Transverse colon (tissue), 3 donors: ENCODE results near the gene ZDHHC3.

Experiments
- CTCF ChIP-seq, 5 experiments: fragments of 200-600 bp in 3 of 5; fragments of 450-650 bp in 2 of 5; sonication (generic) in 3 of 5; IDR thresholded peaks; 1 replicate in 2 of 5; 2 replicates in 3 of 5; pipeline ENCODE4 v1.5.1; 2016 to 2017; ENCODE audit warnings: antibody characterized with exemption in 5 of 5, inconsistent platforms in 3 of 5, mild to moderate bottlenecking in 2 of 5, moderate library complexity in 1 of 5
- POLR2A ChIP-seq: fragments of 450-650 bp; IDR thresholded peaks from one replicate; pipeline ENCODE4 v1.6.1; 2016; ENCODE audit warnings: antibody characterized with exemption, mild to moderate bottlenecking, moderate library complexity

DNA sequence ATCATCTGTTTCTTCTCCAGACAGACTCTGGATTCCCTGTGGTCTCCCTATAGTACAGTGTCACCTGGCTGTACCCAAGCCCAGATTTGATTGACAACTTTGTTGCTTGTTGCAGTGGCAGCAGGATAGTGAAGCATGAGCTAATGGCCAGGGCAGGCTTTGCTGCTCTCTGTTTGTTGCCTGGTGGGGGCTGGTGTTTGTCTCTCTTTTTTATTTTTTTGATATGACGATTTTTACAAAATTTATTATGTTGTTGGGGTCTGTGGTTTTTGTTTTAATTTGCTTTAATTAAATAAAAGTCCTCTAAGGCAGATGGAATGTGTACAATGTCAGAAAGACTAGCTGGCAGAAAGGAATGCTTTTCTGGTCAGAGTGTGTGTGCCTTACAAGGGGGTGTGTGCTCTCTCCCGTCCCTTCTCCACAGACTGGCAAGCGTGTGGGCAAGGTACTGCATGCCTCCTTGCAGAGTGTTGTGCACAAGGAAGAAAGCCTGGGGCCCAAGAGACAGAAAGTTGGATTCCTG lies 34.9 kb upstream of the ZDHHC3 start:
- TF ChIP-seq POLR2A: no peak
- TF ChIP-seq CTCF (IDR thresholded peaks at IDR 0.05): no peak
